Measurements from ENCODE around the gene SDK2.

The SDK2 gene

GRCh38 chr17:73419051-73419450 is 225.2 kb downstream of the SDK2 start:
- Histone ChIP-seq H3K36me3 (ENCODE audit: control insufficient read depth in 2 of 2, insufficient read depth in 1 of 2, low read length in 2 of 2) (peaks cover 0 to 44% of the 10 kb centered on the region in 2 experiments; a peak in 2 of 3 replicates), H3K4me1 (ENCODE audit: control insufficient read depth, insufficient read depth, low read length) (no peaks in the 10 kb centered on the region), H3K27ac (ENCODE audit: extremely low read depth, low read depth, low read length) (no peak overlapping the region), H3K9me3 (ENCODE audit: control insufficient read depth, insufficient read depth, low read depth, low read length) (no peaks in the 10 kb centered on the region), H3K4me3 (ENCODE audit: low read depth, low read length) (no peak overlapping the region)
- POLR2A ChIA-PET = interaction anchor here (0.7 kb wide), 1 partner anchor 465 kb away, joined by 3 read pairs; no protein-coding TSS in a partner anchor
- TF ChIP-seq SCRT1 (tag by site-specific recombination; IDR thresholded peaks at IDR 0.05; ENCODE audit: borderline replicate concordance) = no peak
- no peak for TF ChIP-seq ZNF211 (tag by site-specific recombination; IDR thresholded peaks at IDR 0.05; ENCODE audit: low read depth)
- no peak for TF ChIP-seq KLF1 (tag by site-specific recombination; IDR thresholded peaks at IDR 0.05)
- TF ChIP-seq ZBTB1 (tag by site-specific recombination; IDR thresholded peaks at IDR 0.05) = no peak
- no peak for TF ChIP-seq ZSCAN4 (tag by site-specific recombination; IDR thresholded peaks at IDR 0.05)
- CTCF ChIA-PET = interaction anchor here (3.4 kb wide), 1 partner anchor 10 kb away, joined by 25 read pairs; no protein-coding TSS in a partner anchor

GRCh38 chr17:73415782-73416181 is 228.5 kb downstream of the SDK2 start:
- Histone ChIP-seq H3K4me1 (ENCODE audit: control insufficient read depth, insufficient read depth, low read length) (no peaks in the 10 kb centered on the region), H3K9me3 (ENCODE audit: control insufficient read depth, insufficient read depth, low read depth, low read length) (no peaks in the 10 kb centered on the region), H3K27ac (ENCODE audit: extremely low read depth, low read depth, low read length) (no peak overlapping the region), H3K4me3 (ENCODE audit: low read depth, low read length) (no peak overlapping the region), H3K36me3 (ENCODE audit: control insufficient read depth in 2 of 2, insufficient read depth in 1 of 2, low read length in 2 of 2) (peaks cover 0 to 31% of the 10 kb centered on the region in 2 experiments; a peak in 2 of 3 replicates)
- CTCF ChIA-PET = interaction anchor here (1.4 kb wide), 1 partner anchor 14 kb away, joined by 7 read pairs; no protein-coding TSS in a partner anchor
- POLR2A ChIA-PET = interaction anchor here (0.7 kb wide), 1 partner anchor 136 kb away, joined by 4 read pairs; no protein-coding TSS in a partner anchor
- TF ChIP-seq ZNF513 (tag by site-specific recombination; IDR thresholded peaks at IDR 0.05) = no peak
- no peak for TF ChIP-seq ZNF548 (tag by site-specific recombination; IDR thresholded peaks at IDR 0.05)
- no peak for TF ChIP-seq ZNF184 (tag by site-specific recombination; IDR thresholded peaks at IDR 0.05)
- no peak for TF ChIP-seq ZNF654 (tag by site-specific recombination; IDR thresholded peaks at IDR 0.05; ENCODE audit: low read depth)
- TF ChIP-seq ZNF2 (tag by site-specific recombination; IDR thresholded peaks at IDR 0.05) = no peak
- TF ChIP-seq ZNF658 (tag by site-specific recombination; IDR thresholded peaks at IDR 0.05) = no peak
- TF ChIP-seq GLIS1 (tag by site-specific recombination; IDR thresholded peaks at IDR 0.05) = no peak
- TF ChIP-seq ZNF501 (tag by site-specific recombination; IDR thresholded peaks at IDR 0.05) = no peak

- Histone ChIP-seq H3K9me3 (ENCODE audit: control insufficient read depth, insufficient read depth, low read depth, low read length) (no peaks in the 10 kb centered on the region), H3K4me3 (ENCODE audit: low read depth, low read length) (no peak overlapping the region), H3K4me1 (ENCODE audit: control insufficient read depth, insufficient read depth, low read length) (no peaks in the 10 kb centered on the region), H3K36me3 (ENCODE audit: control insufficient read depth in 2 of 2, insufficient read depth in 1 of 2, low read length in 2 of 2) (peaks cover 0 to 31% of the 10 kb centered on the region in 2 experiments; a peak in 2 of 3 replicates), H3K27ac (ENCODE audit: extremely low read depth, low read depth, low read length) (no peak overlapping the region)
- ChIA-PET POLR2A (no interaction called here), CTCF (interaction anchor here (1.2 kb wide), 1 partner anchor 9 kb away, joined by 3 read pairs; no protein-coding TSS in a partner anchor)
- no peak for TF ChIP-seq SCRT1 (tag by site-specific recombination; IDR thresholded peaks at IDR 0.05; ENCODE audit: borderline replicate concordance)
- no peak for TF ChIP-seq HOXC10 (CRISPR knock-in tag; IDR thresholded peaks at IDR 0.05)
- TF ChIP-seq ZNF292 (tag by site-specific recombination; IDR thresholded peaks at IDR 0.05; ENCODE audit: borderline replicate concordance, low read depth) = no peak
- no peak for TF ChIP-seq ZNF449 (tag by site-specific recombination; IDR thresholded peaks at IDR 0.05)
- no peak for TF ChIP-seq ZNF664 (tag by site-specific recombination; IDR thresholded peaks at IDR 0.05)
- TF ChIP-seq ZNF248 (tag by site-specific recombination; IDR thresholded peaks at IDR 0.05) = no peak
- TF ChIP-seq ZNF692 (tag by site-specific recombination; IDR thresholded peaks at IDR 0.05) = no peak
- no peak for TF ChIP-seq ZNF2 (tag by site-specific recombination; IDR thresholded peaks at IDR 0.05)
Measured at GRCh38 chr17:73414171-73414955, 229.9 kb downstream of the SDK2 start.
